ENCODE measurements around the gene TMEM94.

Gene TMEM94

DNA sequence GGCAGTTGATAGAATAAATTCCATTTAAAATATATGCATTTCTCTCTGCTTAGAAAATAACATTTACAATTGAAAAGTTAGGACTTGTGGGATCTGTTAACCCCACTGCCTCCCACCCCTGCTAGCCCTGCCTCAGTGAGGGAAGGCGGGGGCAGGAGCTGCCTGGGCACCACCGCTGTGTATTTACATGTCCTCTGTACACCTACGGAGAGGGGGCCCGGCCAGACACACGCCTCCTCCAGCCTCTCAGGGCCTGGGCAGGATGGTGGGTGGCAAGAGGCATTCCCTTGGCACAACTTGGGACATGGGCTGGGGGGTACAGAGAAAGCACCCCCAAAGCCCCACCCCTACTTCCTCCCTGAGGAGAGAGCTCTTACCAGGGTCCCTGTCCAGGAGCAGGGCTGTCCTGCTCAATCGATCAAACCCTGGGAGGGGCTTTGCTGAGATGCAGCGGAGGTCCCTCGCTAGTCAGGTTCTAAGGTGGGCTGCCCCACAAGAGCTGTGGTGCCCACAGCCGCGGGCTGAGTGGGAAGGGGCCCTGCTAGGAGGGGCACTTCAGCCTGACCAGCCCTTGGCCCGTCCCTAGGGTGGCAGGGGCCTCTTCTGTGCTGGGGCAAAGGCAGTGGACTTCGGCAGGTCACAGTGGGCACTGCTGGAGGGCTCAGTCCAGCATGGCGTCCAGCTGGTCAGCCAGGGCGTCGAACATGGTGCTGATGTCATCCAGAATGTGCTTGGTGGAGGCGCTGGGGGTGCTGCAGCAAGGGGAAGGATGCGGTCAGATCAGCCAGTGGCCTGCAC is 44.2 kb downstream of the TMEM94 start:
- no peaks in the 10 kb centered on the region for H3K4me1 ChIP-seq
- TF ChIP-seq, protein P1, sequence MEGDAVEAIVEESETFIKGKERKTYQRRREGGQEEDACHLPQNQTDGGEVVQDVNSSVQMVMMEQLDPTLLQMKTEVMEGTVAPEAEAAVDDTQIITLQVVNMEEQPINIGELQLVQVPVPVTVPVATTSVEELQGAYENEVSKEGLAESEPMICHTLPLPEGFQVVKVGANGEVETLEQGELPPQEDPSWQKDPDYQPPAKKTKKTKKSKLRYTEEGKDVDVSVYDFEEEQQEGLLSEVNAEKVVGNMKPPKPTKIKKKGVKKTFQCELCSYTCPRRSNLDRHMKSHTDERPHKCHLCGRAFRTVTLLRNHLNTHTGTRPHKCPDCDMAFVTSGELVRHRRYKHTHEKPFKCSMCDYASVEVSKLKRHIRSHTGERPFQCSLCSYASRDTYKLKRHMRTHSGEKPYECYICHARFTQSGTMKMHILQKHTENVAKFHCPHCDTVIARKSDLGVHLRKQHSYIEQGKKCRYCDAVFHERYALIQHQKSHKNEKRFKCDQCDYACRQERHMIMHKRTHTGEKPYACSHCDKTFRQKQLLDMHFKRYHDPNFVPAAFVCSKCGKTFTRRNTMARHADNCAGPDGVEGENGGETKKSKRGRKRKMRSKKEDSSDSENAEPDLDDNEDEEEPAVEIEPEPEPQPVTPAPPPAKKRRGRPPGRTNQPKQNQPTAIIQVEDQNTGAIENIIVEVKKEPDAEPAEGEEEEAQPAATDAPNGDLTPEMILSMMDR (IDR thresholded peaks at IDR 0.05; ENCODE audit: low read depth, low read length), result no peak
- H3K27me3 ChIP-seq, result no peaks in the 10 kb centered on the region
- no peak for DNase-seq
- H3K9me3 ChIP-seq, result no peaks in the 10 kb centered on the region
- H3K36me3 ChIP-seq, result peaks cover 55% of the 10 kb centered on the region
- no peak overlapping the region for H3K4me3 ChIP-seq (ENCODE audit: low read depth, low read length)

DNA sequence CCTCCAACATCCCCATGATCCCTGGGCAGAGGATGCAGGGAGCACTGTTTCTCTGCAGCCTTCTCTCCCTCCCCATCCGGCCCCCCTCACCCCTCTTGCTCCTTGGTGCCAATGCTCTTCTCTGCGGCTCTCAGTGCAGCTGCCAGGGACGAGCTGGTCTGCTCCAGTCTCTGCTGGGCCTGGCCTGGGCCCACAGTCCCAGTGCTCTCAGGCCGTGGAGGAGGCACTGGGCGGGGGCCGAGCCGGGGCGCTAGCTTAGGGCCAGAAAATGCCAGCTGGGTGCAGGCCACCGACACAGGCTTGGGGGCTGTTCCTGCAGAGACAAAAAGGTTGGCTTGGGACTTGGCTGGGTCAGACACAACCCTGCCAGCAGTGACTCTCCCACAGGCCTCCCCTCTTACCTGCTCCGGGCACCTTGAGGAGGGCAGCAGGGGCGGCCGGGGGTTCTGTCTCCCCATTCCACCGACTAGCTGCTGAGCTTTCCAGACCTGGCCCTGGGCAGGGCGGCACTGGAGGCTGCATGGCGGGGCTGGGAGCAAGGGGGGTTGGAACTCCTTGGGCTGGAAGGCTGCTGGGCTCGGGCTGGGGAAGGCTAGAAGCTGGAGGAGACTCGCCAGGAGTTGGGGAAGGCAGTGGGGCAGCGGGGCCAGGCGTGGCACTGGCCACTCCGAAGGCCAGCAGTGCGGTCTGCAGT is 45.1 kb downstream of the TMEM94 start:
- Histone ChIP-seq H3K36me3 (peaks cover 50% of the 10 kb centered on the region), H3K27me3 (no peaks in the 10 kb centered on the region), H3K4me1 (no peaks in the 10 kb centered on the region), H3K4me3 (ENCODE audit: low read depth, low read length) (no peak overlapping the region), H3K9me3 (no peaks in the 10 kb centered on the region)
- no peak for DNase-seq
- TF ChIP-seq, protein P1 (IDR thresholded peaks at IDR 0.05; ENCODE audit: low read depth, low read length), result no peak

DNA sequence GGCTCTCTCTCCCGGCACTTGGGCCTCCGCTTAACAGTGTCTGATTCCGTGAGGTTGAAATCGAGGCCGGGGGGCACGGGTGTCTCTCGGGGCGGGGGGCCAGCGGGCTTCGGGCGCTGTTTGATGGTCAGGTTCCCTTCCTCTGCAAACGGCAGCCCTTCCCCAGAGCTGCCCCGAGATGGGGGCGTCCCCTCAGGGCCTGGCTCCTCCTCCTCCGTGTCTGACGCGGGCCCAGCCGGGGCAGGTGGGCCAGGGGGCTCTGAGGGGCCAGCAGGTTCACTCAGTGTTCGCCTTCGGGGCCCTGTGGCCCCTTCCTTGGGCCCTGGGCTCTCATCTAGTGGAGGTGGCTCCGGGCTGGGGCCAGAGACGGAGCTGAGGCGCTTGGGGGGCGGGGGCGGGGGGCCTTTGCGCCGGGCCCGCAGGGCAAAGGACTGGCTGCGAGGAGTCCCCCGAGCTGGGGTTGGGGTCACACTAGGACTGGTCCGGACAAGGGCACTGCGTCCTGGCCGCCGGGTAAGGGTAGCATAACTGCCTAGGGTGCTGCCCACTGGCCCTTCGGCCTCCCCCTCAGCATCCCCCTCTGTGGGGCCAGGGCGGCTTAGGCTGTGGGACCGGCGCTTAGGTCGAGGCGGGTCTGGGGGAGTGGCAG is 45.8 kb downstream of the TMEM94 start:
- Histone ChIP-seq H3K36me3 (peaks cover 45% of the 10 kb centered on the region), H3K9me3 (no peaks in the 10 kb centered on the region), H3K27me3 (no peaks in the 10 kb centered on the region), H3K4me1 (no peaks in the 10 kb centered on the region), H3K4me3 (ENCODE audit: low read depth, low read length) (no peak overlapping the region)
- DNase-seq, result no peak
- TF ChIP-seq, protein P1 (IDR thresholded peaks at IDR 0.05; ENCODE audit: low read depth, low read length), result no peak

DNA sequence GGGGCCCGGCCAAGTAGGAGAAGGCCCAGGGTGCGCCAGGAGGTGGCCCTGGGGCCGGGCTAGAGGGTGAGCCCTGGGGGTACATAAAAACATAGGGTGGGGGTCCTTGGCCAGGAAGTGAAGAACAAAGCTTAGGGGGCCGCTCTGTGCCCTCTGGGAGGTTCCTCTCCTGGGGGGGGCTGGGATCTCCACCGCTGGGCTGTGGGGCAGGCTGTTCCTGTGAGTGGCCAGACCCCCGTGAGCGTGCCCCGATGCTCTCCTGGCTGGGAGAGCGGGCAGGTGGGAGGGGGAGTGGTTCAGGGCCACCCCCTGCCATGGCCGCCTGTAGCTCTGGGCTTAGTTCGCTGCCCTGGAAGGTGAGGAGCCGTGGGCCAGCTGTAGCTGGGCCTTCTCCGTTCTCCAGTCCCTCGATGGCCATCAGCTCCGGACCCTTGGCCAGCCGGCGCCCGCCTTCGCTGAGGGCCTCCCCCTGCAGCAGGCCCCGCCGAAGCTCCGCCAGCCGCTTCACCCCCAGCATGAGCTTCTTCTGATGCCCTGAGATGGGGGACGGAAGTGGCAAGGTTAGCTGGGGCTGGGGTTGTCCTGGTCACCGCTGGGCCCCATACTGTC is 46.4 kb downstream of the TMEM94 start:
- DNase-seq, result no peak
- Histone ChIP-seq H3K27me3 (no peaks in the 10 kb centered on the region), H3K4me1 (no peaks in the 10 kb centered on the region), H3K9me3 (no peaks in the 10 kb centered on the region), H3K4me3 (ENCODE audit: low read depth, low read length) (no peak overlapping the region), H3K36me3 (peaks cover 41% of the 10 kb centered on the region)
- TF ChIP-seq, protein P1 (IDR thresholded peaks at IDR 0.05; ENCODE audit: low read depth, low read length), result no peak

DNA sequence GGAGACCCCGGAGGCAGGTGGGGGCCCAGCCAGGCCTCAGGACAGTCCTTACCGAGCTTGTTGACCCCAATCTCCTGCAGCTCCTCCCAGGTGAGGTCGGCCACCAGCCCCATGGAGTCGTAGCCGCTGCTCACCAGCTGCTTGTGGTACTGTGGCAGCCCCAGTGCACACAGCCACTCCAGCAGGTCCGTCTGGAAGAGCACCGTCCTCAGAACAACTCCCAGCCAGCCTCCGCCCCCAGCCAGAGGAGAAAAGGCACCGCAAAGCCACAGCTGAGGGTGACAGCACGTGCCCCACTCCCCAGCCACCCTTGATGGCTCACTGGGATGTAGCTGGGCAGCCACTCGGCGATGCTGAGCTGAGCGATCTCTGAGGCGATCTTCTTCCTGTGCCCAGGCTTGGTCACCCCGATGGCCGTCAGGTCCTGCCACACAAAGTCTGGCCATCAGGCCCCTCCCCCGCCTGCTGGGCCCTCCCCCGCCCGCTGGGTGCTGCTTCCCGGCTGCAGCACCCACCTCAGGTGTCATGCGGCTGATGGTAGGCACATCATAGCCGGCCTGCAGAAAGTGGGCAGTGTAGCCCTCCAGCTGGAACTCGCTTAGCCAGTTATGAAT is 47.0 kb downstream of the TMEM94 start:
- no peak for DNase-seq
- TF ChIP-seq, protein P1 (IDR thresholded peaks at IDR 0.05; ENCODE audit: low read depth, low read length), result no peak
- no peaks in the 10 kb centered on the region for H3K4me1 ChIP-seq
- peaks cover 35% of the 10 kb centered on the region for H3K36me3 ChIP-seq
- H3K27me3 ChIP-seq, result no peaks in the 10 kb centered on the region
- no peaks in the 10 kb centered on the region for H3K9me3 ChIP-seq
- H3K4me3 ChIP-seq (ENCODE audit: low read depth, low read length), result no peak overlapping the region

Data from BE2C (cell line).